AG10803 (cell line): ENCODE results near the gene SOWAHA.

Experiments
- DNase-seq: peaks from one replicate; pipeline ENCODE4 v3.0.0; 2010; ENCODE audit warnings: low read depth
- H3K4me3 ChIP-seq: 2 replicates; pipeline ENCODE4 v1.5.1; 2011; ENCODE audit warnings: mild to moderate bottlenecking, low read length, control low read depth
- CTCF ChIP-seq: conservative IDR thresholded peaks from 2 replicates; pipeline ENCODE4 v1.5.1; 2011; ENCODE audit warnings: mild to moderate bottlenecking, low read length, control low read depth, inconsistent platforms

The SOWAHA gene

GRCh38 chr5:132773601-132774355, 39.3 kb upstream of the SOWAHA start:
- DNase-seq: no peak
- TF ChIP-seq CTCF: no peak
- H3K4me3 ChIP-seq: no peak overlapping the region

GRCh38 chr5:132774406-132774805, 38.7 kb upstream of the SOWAHA start:
- DNase-seq: no peak
- TF ChIP-seq CTCF: no peak
- no peak overlapping the region for H3K4me3 ChIP-seq

DNA sequence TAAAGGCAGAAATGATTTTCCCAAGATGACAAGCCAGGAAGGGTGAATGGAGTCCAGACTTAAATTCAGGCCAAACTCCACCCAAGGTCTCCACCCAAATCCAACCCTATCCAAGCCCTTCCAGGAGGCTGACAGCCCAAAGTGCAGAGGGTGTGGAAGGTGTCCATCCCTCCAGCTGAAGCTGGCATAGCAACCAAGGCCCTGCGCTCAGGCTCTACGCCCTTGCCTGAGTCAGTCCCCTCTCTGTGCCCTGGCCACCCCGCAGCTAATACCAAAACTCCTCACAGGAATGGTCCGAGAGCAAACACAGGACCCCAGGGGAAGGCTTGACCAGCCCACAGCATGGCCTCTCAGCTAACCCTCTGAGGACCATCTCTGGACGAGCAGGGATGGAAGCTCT, 38.2 kb upstream of the SOWAHA start:
- H3K4me3 ChIP-seq: no peak overlapping the region; the same call in 1 of the 2 replicates
- DNase-seq: no peak
- no peak for TF ChIP-seq CTCF

- no peak for TF ChIP-seq CTCF
- peak overlapping the region; percentile 81 for H3K4me3 ChIP-seq
- no peak for DNase-seq
Observed at GRCh38 chr5:132775476-132775961, 37.6 kb upstream of the SOWAHA start.

- H3K4me3 ChIP-seq: peak overlapping the region; percentile 81
- no peak for TF ChIP-seq CTCF
- DNase-seq: no peak
Observed at GRCh38 chr5:132776131-132776937, 36.8 kb upstream of the SOWAHA start.

DNA sequence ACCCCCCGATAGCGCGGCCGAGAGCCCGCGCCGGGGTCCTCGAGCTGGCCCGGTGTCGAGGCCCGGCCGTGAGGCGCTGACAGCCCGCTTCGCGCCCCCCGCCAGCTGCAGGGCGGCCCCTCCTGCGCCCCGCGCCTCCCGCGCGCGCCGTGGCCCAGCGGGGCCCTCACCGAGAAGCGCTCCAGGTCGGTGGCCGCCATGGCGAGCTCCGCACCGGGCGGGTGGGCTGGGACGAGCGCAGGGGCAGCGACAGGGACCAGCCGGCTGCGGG, 36.2 kb upstream of the SOWAHA start:
- no peak for DNase-seq
- peak overlapping the region; percentile 81 for H3K4me3 ChIP-seq
- no peak for TF ChIP-seq CTCF
